ENCODE measurements around the gene VPS26C.

GRCh38 chr21:37188825-37189224 lies 78.3 kb downstream of the VPS26C start:
- TF ChIP-seq TAF1 (IDR thresholded peaks at IDR 0.05; ENCODE audit: borderline replicate concordance, low read depth, low read length) = no peak
- no peak for TF ChIP-seq CTCF (IDR thresholded peaks at IDR 0.05)
- TF ChIP-seq, protein P1, sequence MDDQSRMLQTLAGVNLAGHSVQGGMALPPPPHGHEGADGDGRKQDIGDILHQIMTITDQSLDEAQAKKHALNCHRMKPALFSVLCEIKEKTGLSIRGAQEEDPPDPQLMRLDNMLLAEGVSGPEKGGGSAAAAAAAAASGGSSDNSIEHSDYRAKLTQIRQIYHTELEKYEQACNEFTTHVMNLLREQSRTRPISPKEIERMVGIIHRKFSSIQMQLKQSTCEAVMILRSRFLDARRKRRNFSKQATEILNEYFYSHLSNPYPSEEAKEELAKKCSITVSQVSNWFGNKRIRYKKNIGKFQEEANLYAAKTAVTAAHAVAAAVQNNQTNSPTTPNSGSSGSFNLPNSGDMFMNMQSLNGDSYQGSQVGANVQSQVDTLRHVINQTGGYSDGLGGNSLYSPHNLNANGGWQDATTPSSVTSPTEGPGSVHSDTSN (IDR thresholded peaks at IDR 0.05) = no peak
- TF ChIP-seq MAX (IDR thresholded peaks at IDR 0.05; ENCODE audit: low read depth) = no peak

Measured in SK-N-SH (cell line).